Ishikawa (cell line): ENCODE data around the gene MAGEF1.

Source experiments
- CEBPB ChIP-seq: IDR thresholded peaks from 2 replicates; pipeline ENCODE4 v1.6.1; 2012
- CREB1 ChIP-seq: IDR thresholded peaks from 2 replicates; pipeline ENCODE4 v1.6.1; 2012; ENCODE audit warnings: low read depth
- EGR1 ChIP-seq: IDR thresholded peaks from 2 replicates; pipeline ENCODE4 v1.6.1; 2012
- EP300 ChIP-seq: IDR thresholded peaks from 2 replicates; pipeline ENCODE4 v1.6.1; 2012; ENCODE audit warnings: borderline replicate concordance
- FOXM1 ChIP-seq: IDR thresholded peaks from 2 replicates; pipeline ENCODE4 v1.6.1; 2012; ENCODE audit warnings: low read depth, borderline replicate concordance
- MAX ChIP-seq: IDR thresholded peaks from 2 replicates; pipeline ENCODE4 v1.6.1; 2012
- NFIC ChIP-seq: IDR thresholded peaks from 2 replicates; pipeline ENCODE4 v1.6.1; 2012
- RAD21 ChIP-seq: IDR thresholded peaks from 2 replicates; pipeline ENCODE4 v1.6.1; 2012; ENCODE audit warnings: low read depth
- TAF1 ChIP-seq: IDR thresholded peaks from 2 replicates; pipeline ENCODE4 v1.6.1; 2012; ENCODE audit warnings: low read depth, mild to moderate bottlenecking
- TCF12 ChIP-seq: IDR thresholded peaks from 2 replicates; pipeline ENCODE4 v1.6.1; 2012; ENCODE audit warnings: low read depth
- TEAD4 ChIP-seq: IDR thresholded peaks from 2 replicates; pipeline ENCODE4 v1.6.1; 2012
- USF1 ChIP-seq: IDR thresholded peaks from 2 replicates; pipeline ENCODE4 v1.6.1; 2012
- YY1 ChIP-seq: IDR thresholded peaks from 2 replicates; pipeline ENCODE4 v1.6.1; 2012; ENCODE audit warnings: low read depth
- ZBTB7A ChIP-seq: IDR thresholded peaks from 2 replicates; pipeline ENCODE4 v1.6.1; 2012; ENCODE audit warnings: low read depth
- TF ChIP-seq, protein P1 (sequence below): IDR thresholded peaks from 2 replicates; pipeline ENCODE4 v1.6.1; 2012; ENCODE audit warnings: low read depth, mild to moderate bottlenecking

Gene MAGEF1

GRCh38 chr3:184742676-184743135 lies 30.8 kb upstream of the MAGEF1 start:
- no peak for TF ChIP-seq EGR1
- TF ChIP-seq ZBTB7A, result no peak
- TF ChIP-seq TAF1, result no peak
- no peak for TF ChIP-seq EP300
- TF ChIP-seq CEBPB, result no peak
- no peak for TF ChIP-seq USF1

GRCh38 chr3:184741798-184742675 lies 30.2 kb upstream of the MAGEF1 start:
- TF ChIP-seq TCF12 (no peak), TEAD4 (no peak), ZBTB7A (no peak), YY1 (no peak), FOXM1 (no peak), EGR1 (no peak), EP300 (no peak), CEBPB (no peak), NFIC (no peak), TAF1 (no peak), CREB1 (no peak)
- TF ChIP-seq, protein P1, sequence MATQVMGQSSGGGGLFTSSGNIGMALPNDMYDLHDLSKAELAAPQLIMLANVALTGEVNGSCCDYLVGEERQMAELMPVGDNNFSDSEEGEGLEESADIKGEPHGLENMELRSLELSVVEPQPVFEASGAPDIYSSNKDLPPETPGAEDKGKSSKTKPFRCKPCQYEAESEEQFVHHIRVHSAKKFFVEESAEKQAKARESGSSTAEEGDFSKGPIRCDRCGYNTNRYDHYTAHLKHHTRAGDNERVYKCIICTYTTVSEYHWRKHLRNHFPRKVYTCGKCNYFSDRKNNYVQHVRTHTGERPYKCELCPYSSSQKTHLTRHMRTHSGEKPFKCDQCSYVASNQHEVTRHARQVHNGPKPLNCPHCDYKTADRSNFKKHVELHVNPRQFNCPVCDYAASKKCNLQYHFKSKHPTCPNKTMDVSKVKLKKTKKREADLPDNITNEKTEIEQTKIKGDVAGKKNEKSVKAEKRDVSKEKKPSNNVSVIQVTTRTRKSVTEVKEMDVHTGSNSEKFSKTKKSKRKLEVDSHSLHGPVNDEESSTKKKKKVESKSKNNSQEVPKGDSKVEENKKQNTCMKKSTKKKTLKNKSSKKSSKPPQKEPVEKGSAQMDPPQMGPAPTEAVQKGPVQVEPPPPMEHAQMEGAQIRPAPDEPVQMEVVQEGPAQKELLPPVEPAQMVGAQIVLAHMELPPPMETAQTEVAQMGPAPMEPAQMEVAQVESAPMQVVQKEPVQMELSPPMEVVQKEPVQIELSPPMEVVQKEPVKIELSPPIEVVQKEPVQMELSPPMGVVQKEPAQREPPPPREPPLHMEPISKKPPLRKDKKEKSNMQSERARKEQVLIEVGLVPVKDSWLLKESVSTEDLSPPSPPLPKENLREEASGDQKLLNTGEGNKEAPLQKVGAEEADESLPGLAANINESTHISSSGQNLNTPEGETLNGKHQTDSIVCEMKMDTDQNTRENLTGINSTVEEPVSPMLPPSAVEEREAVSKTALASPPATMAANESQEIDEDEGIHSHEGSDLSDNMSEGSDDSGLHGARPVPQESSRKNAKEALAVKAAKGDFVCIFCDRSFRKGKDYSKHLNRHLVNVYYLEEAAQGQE, result no peak

- no peak for TF ChIP-seq EP300
- TF ChIP-seq TAF1, result no peak
- TF ChIP-seq CREB1, result no peak
- no peak for TF ChIP-seq NFIC
- no peak for TF ChIP-seq TEAD4
- TF ChIP-seq FOXM1, result no peak
- TF ChIP-seq, protein P1, result no peak
- no peak for TF ChIP-seq USF1
- no peak for TF ChIP-seq CEBPB
- TF ChIP-seq MAX, result no peak
- TF ChIP-seq RAD21, result no peak
- no peak for TF ChIP-seq ZBTB7A
- TF ChIP-seq TCF12, result no peak
- TF ChIP-seq EGR1, result no peak
- no peak for TF ChIP-seq YY1
These were observed 29.3 kb upstream of the MAGEF1 start for GRCh38 chr3:184741259-184741556.

DNA sequence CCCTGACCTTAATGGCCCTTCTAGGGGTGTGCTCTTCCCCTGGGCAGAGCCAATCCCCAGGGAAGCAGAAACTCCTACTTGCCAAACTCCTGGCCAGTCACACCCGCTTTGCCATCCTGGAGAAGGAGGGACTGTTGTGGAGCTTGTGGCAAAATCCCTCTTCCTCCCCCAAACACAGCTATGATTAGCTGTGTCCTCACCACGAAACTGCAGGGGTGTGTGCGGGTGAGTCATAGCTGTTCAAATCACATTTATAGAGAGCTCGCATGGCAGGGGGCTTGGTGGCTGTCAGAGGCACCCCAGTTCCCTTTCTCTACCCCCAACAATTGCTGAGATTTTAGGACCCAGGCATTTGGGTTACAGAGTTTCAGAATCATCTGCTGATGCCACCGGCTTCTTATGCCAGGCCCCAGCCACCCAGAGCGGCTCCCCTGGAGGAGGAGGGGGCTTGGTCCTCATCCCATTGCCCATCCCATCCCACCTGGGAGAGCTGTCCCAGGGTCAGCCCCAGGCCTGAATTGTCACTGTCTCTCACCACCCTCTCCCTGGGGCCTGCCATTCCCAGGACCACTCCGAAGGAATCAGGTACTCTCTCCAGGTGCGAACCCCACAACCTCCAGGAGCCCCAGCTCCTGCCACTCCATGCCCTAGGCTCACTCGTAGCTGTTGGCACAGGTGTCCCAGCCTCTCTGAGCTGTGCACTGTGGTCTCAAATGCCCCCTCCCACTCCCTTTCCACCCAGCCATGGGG lies 28.8 kb upstream of the MAGEF1 start:
- TF ChIP-seq USF1, result no peak
- TF ChIP-seq, protein P1, result no peak
